SK-N-MC (cell line): ENCODE measurements around the gene LHB.

Experiments
- EZH2 ChIP-seq: fragments of 200-600 bp; sonication (generic); IDR thresholded peaks from one replicate; pipeline ENCODE4 v1.6.1; 2017; ENCODE audit warnings: antibody characterized with exemption
- POLR2AphosphoS5 ChIP-seq: IDR thresholded peaks from 2 replicates; pipeline ENCODE4 v1.6.1; 2012; ENCODE audit warnings: mild to moderate bottlenecking, low read depth, low read length, borderline replicate concordance

- TF ChIP-seq EZH2 (no peak), POLR2AphosphoS5 (peak; percentile 12; the same call in 1 of the 2 replicates)
Observed at GRCh38 chr19:48966541-48967345, 50.1 kb downstream of the LHB start.
